Liver (tissue), 9 donors: ENCODE data around the gene SLC22A12. TPM values are rescaled to one million over a fixed set of nuclear protein-coding genes. Genes with fewer than 3 reads are reported as not detected.

Source experiments
- DNase-seq: peaks from one replicate; pipeline ENCODE4 v3.0.0-alpha.2; 2017; ENCODE audit warnings: low spot score
- H3K27ac ChIP-seq, 2 donors: one replicate each; pipeline ENCODE4 v1.7.0; 2013; ENCODE audit warnings: inconsistent platforms in 2 of 2, low read length in 2 of 2, control low read depth in 1 of 2, low read depth in 1 of 2, mild to moderate bottlenecking in 1 of 2
- H3K27me3 ChIP-seq, 4 donors: one replicate each; pipeline versions ENCODE4 v1.6.1 to v1.7.0; 2013; ENCODE audit warnings: low read length in 3 of 4, inconsistent platforms in 1 of 4, mild to moderate bottlenecking in 1 of 4, moderate library complexity in 1 of 4; ENCODE audit not compliant: control insufficient read depth in 4 of 4, insufficient read depth in 4 of 4
- H3K36me3 ChIP-seq, 4 donors: one replicate each; pipeline versions ENCODE4 v1.6.1 to v1.7.0; 2013; ENCODE audit warnings: low read length in 3 of 4, mild to moderate bottlenecking in 3 of 4, low read depth in 1 of 4, moderate library complexity in 1 of 4; ENCODE audit not compliant: control insufficient read depth in 4 of 4, insufficient read depth in 3 of 4
- H3K4me1 ChIP-seq, 4 donors: one replicate each; pipeline versions ENCODE4 v1.6.1 to v1.7.0; 2013; ENCODE audit warnings: low read length in 3 of 4, mild to moderate bottlenecking in 3 of 4, moderate library complexity in 1 of 4; ENCODE audit not compliant: control insufficient read depth in 4 of 4, insufficient read depth in 4 of 4
- H3K4me3 ChIP-seq, 3 donors: one replicate each; pipeline versions ENCODE4 v1.6.1 to v1.7.0; 2013; ENCODE audit warnings: low read length in 3 of 3, control low read depth in 1 of 3, low read depth in 1 of 3, mild to moderate bottlenecking in 1 of 3
- H3K9ac ChIP-seq, 2 donors: one replicate each; pipeline ENCODE4 v1.7.0; 2013; ENCODE audit warnings: low read length in 2 of 2, mild to moderate bottlenecking in 2 of 2, moderate library complexity in 2 of 2, control low read depth in 1 of 2, low read depth in 1 of 2
- H3K9me3 ChIP-seq, 4 donors: one replicate each; pipeline versions ENCODE4 v1.6.1 to v1.7.0; 2013; ENCODE audit warnings: low read length in 3 of 4; ENCODE audit not compliant: control insufficient read depth in 4 of 4
- EGR1 ChIP-seq, 2 donors: IDR thresholded peaks; 2 replicates each; pipeline ENCODE4 v1.6.1; 2016 to 2018; ENCODE audit warnings: antibody characterized with exemption in 2 of 2, low read depth in 2 of 2
- FOXA1 ChIP-seq: IDR thresholded peaks from 2 replicates; pipeline ENCODE4 v1.6.1; 2016; ENCODE audit warnings: antibody characterized with exemption
- FOXA2 ChIP-seq: IDR thresholded peaks from 2 replicates; pipeline ENCODE4 v1.6.1; 2016; ENCODE audit warnings: antibody characterized with exemption
- GABPA ChIP-seq, 2 donors: IDR thresholded peaks in 1 of 2; conservative IDR thresholded peaks in 1 of 2; 2 replicates each; pipeline ENCODE4 v1.6.1; 2016; ENCODE audit warnings: antibody characterized with exemption in 2 of 2, mild to moderate bottlenecking in 1 of 2, moderate library complexity in 1 of 2
- HNF4A ChIP-seq, 2 donors: conservative IDR thresholded peaks; 2 replicates each; pipeline ENCODE4 v1.6.1; 2016; ENCODE audit warnings: antibody characterized with exemption in 2 of 2, mild to moderate bottlenecking in 2 of 2
- HNF4G ChIP-seq: IDR thresholded peaks from 2 replicates; pipeline ENCODE4 v1.6.1; 2016; ENCODE audit warnings: antibody characterized with exemption
- RAD21 ChIP-seq, 2 donors: IDR thresholded peaks; 2 replicates each; pipeline ENCODE4 v1.6.1; 2016; ENCODE audit warnings: antibody characterized with exemption in 2 of 2, mild to moderate bottlenecking in 2 of 2
- RXRA ChIP-seq, 2 donors: IDR thresholded peaks; 2 replicates each; pipeline ENCODE4 v1.6.1; 2017 to 2018; ENCODE audit warnings: antibody characterized with exemption in 2 of 2, mild to moderate bottlenecking in 1 of 2
- SP1 ChIP-seq: IDR thresholded peaks from 2 replicates; pipeline ENCODE4 v1.6.1; 2018; ENCODE audit warnings: antibody characterized with exemption, mild to moderate bottlenecking
- TAF1 ChIP-seq: conservative IDR thresholded peaks from 2 replicates; pipeline ENCODE4 v1.6.1; 2016; ENCODE audit warnings: antibody characterized with exemption, mild to moderate bottlenecking
- ZBTB33 ChIP-seq: IDR thresholded peaks from 2 replicates; pipeline ENCODE4 v1.6.1; 2016; ENCODE audit warnings: antibody characterized with exemption
- WGBS: extraction: QIAGEN DNeasy Blood & Tissue Kit; methylation state at CpG from one replicate; pipeline ENCODE4 v1.1.7; 2013; 5-methylcytosine and 5-hydroxymethylcytosine counted together
- polyA plus RNA-seq, 2 donors: library from polyadenylated mRNA; stranded (reverse) in 1 of 2; unstranded in 1 of 2; fragments of 200-250 nt in 1 of 2; fragments of >200 nt in 1 of 2; fragmentation: Nextera tagmentation in 1 of 2; extraction: Ambion mirVana in 1 of 2; gene quantifications; one replicate each; pipeline versions ENCODE4 v1.2.1 to v1.2.3, GENCODE V29; 2013 to 2015
- total RNA-seq, 2 donors: library from RNA; depleted of rRNA; stranded (reverse); fragments of >200 nt; gene quantifications; one replicate each; pipeline ENCODE4 v1.2.3, GENCODE V29; 2014
- TF ChIP-seq, protein P1 (sequence below): IDR thresholded peaks from 2 replicates; pipeline ENCODE4 v1.6.1; 2016; ENCODE audit warnings: antibody characterized with exemption, mild to moderate bottlenecking
- TF ChIP-seq, protein P2 (sequence below): IDR thresholded peaks from 2 replicates; pipeline ENCODE4 v1.6.1; 2016; ENCODE audit warnings: antibody characterized with exemption
- TF ChIP-seq, protein P3 (sequence below): IDR thresholded peaks from 2 replicates; pipeline ENCODE4 v1.6.1; 2016; ENCODE audit warnings: antibody characterized with exemption
- donor health status: healthy.
- donor health status: healthy.
- donor health status: healthy.
- donor health status: healthy.
- donor health status: healthy.

Gene SLC22A12
- total and polyA plus RNA-seq, 4 donors = under 0.01 to 0.02 TPM; not detected in 2

GRCh38 chr11:64598797-64599697 is 8.0 kb downstream of the SLC22A12 start (continued):
- TF ChIP-seq RAD21 (IDR thresholded peaks at IDR 0.05) (no peak), FOXA2 (no peak), GABPA (IDR thresholded peaks at IDR 0.05 in 1 of 2, conservative IDR thresholded peaks at IDR 0.05 in 1 of 2) (no peak), FOXA1 (no peak)

DNA sequence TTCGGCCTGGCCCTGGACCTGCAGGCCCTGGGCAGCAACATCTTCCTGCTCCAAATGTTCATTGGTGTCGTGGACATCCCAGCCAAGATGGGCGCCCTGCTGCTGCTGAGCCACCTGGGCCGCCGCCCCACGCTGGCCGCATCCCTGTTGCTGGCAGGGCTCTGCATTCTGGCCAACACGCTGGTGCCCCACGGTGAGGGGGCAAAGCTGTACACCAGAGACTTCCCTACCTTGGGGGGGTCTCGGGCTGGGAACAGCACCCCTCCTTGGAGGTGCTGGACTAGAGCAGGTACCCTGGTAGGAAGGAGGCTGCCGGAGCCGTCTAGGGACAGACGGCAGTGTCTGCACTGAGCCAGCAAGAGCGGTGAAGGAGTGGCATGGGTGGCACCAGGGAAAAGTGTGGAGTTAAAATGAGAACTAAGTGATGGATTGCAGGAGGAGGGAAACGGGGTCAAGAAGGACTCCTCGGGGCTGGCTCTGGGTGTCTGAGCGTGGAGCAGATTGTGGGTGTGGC is 8.7 kb downstream of the SLC22A12 start:
- no peak overlapping the region for H3K27ac ChIP-seq
- WGBS = 92% methylated on average over 17 of the region's 17 CpGs
- H3K9ac ChIP-seq = no peak overlapping the region
- H3K4me3 ChIP-seq = no peak overlapping the region
- no peaks in the 10 kb centered on the region for H3K4me1 ChIP-seq
- peaks cover 0 to 3% (median 0%) of the 10 kb centered on the region in 4 donors for H3K27me3 ChIP-seq
- H3K36me3 ChIP-seq = no peaks in the 10 kb centered on the region
- DNase-seq = no peak
- peaks cover 0 to 2% (median 0%) of the 10 kb centered on the region in 4 donors for H3K9me3 ChIP-seq
- TF ChIP-seq, protein P1, sequence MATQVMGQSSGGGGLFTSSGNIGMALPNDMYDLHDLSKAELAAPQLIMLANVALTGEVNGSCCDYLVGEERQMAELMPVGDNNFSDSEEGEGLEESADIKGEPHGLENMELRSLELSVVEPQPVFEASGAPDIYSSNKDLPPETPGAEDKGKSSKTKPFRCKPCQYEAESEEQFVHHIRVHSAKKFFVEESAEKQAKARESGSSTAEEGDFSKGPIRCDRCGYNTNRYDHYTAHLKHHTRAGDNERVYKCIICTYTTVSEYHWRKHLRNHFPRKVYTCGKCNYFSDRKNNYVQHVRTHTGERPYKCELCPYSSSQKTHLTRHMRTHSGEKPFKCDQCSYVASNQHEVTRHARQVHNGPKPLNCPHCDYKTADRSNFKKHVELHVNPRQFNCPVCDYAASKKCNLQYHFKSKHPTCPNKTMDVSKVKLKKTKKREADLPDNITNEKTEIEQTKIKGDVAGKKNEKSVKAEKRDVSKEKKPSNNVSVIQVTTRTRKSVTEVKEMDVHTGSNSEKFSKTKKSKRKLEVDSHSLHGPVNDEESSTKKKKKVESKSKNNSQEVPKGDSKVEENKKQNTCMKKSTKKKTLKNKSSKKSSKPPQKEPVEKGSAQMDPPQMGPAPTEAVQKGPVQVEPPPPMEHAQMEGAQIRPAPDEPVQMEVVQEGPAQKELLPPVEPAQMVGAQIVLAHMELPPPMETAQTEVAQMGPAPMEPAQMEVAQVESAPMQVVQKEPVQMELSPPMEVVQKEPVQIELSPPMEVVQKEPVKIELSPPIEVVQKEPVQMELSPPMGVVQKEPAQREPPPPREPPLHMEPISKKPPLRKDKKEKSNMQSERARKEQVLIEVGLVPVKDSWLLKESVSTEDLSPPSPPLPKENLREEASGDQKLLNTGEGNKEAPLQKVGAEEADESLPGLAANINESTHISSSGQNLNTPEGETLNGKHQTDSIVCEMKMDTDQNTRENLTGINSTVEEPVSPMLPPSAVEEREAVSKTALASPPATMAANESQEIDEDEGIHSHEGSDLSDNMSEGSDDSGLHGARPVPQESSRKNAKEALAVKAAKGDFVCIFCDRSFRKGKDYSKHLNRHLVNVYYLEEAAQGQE = no peak
- TF ChIP-seq HNF4G = no peak
- TF ChIP-seq SP1 = no peak
- TF ChIP-seq EGR1 (IDR thresholded peaks at IDR 0.05; ENCODE audit: low read depth in 2 of 2) = no peak
- TF ChIP-seq FOXA1 = no peak
- no peak for TF ChIP-seq HNF4A (conservative IDR thresholded peaks at IDR 0.05)
- TF ChIP-seq, protein P2, sequence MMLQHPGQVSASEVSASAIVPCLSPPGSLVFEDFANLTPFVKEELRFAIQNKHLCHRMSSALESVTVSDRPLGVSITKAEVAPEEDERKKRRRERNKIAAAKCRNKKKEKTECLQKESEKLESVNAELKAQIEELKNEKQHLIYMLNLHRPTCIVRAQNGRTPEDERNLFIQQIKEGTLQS = no peak

- H3K36me3 ChIP-seq = no peaks in the 10 kb centered on the region
- peaks cover 0 to 3% (median 0%) of the 10 kb centered on the region in 4 donors for H3K27me3 ChIP-seq
- H3K27ac ChIP-seq = no peak overlapping the region
- H3K9me3 ChIP-seq = peaks cover 0 to 2% (median 0%) of the 10 kb centered on the region in 4 donors
- TF ChIP-seq FOXA2 (no peak), HNF4A (conservative IDR thresholded peaks at IDR 0.05) (no peak), RXRA (IDR thresholded peaks at IDR 0.05) (no peak), SP1 (no peak), RAD21 (IDR thresholded peaks at IDR 0.05) (no peak), ZBTB33 (no peak), TAF1 (no peak)
- TF ChIP-seq, protein P1 = no peak
- TF ChIP-seq, protein P3, sequence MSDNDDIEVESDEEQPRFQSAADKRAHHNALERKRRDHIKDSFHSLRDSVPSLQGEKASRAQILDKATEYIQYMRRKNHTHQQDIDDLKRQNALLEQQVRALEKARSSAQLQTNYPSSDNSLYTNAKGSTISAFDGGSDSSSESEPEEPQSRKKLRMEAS = no peak
- 93% methylated on average over 19 of the region's 19 CpGs for WGBS
- DNase-seq = no peak
- H3K4me1 ChIP-seq = no peaks in the 10 kb centered on the region
- no peak overlapping the region for H3K9ac ChIP-seq
- no peak overlapping the region for H3K4me3 ChIP-seq
Measured at GRCh38 chr11:64600281-64600992, 9.4 kb downstream of the SLC22A12 start.
